ENCODE data around the gene ACO1.

GRCh38 chr9:32404402-32404801, 20.0 kb downstream of the ACO1 start:
- TF ChIP-seq CTCF (IDR thresholded peaks at IDR 0.05) = no peak
- no peak for TF ChIP-seq POLR2A (IDR thresholded peaks at IDR 0.05)
